Measurements from ENCODE around the gene ASIC4.

DNA sequence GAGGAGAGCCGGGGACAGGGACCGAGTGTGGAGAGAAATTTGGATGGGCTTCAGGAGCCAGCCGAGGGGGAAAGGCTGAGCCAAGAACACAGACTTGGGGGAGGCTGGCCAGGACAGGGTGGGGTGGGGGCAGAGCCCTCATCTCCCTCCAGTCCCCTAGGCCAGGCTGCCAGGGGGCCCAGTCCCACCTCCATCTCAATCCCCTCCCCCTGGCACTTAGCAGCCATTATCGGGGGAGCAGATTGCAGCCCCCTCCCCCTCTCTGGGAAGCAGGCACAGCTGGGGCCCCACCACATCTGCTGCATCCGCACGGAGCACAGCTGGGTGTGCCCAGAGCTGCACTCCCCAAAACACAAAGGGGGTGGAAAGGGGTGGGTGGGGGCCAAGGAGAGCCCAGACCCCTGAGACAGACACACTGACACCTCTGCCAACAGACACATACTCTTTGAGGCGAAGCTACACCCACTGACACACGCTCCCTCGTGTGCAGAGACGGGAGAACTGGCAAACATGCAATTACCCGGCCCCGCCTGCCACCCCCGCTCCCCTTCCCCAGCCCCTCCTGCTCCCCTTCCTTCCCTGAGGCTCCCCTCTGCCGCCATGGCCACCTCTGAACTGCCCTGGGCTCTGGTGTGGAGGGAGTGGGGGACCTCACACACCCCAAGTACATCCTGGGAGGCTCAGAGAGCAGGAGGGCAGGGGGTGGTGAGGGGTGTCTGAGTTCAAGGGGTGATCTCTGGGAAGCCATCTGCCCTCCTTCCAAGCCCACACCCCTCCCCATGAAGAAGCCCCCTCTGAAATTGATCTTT, 5.1 kb upstream of the ASIC4 start:
- TF ChIP-seq, protein P1, sequence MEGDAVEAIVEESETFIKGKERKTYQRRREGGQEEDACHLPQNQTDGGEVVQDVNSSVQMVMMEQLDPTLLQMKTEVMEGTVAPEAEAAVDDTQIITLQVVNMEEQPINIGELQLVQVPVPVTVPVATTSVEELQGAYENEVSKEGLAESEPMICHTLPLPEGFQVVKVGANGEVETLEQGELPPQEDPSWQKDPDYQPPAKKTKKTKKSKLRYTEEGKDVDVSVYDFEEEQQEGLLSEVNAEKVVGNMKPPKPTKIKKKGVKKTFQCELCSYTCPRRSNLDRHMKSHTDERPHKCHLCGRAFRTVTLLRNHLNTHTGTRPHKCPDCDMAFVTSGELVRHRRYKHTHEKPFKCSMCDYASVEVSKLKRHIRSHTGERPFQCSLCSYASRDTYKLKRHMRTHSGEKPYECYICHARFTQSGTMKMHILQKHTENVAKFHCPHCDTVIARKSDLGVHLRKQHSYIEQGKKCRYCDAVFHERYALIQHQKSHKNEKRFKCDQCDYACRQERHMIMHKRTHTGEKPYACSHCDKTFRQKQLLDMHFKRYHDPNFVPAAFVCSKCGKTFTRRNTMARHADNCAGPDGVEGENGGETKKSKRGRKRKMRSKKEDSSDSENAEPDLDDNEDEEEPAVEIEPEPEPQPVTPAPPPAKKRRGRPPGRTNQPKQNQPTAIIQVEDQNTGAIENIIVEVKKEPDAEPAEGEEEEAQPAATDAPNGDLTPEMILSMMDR (conservative IDR thresholded peaks at IDR 0.05; ENCODE audit: low read depth in 2 of 2) = no peak
- 0 out of 2 replicates have a peak, but pooled peaks have one; percentile 9 for TF ChIP-seq POLR2AphosphoS5 (IDR thresholded peaks at IDR 0.05; ENCODE audit: low read depth)
- TF ChIP-seq CREB1 (CRISPR knock-in tag; IDR thresholded peaks at IDR 0.05; ENCODE audit: low read depth) = no peak
- no peak for TF ChIP-seq EZH2phosphoT487 (IDR thresholded peaks at IDR 0.05; ENCODE audit: unreplicated experiment)
- TF ChIP-seq EZH2 (IDR thresholded peaks at IDR 0.05; ENCODE audit: low read depth, unreplicated experiment) = no peak
- TF ChIP-seq, protein P2, sequence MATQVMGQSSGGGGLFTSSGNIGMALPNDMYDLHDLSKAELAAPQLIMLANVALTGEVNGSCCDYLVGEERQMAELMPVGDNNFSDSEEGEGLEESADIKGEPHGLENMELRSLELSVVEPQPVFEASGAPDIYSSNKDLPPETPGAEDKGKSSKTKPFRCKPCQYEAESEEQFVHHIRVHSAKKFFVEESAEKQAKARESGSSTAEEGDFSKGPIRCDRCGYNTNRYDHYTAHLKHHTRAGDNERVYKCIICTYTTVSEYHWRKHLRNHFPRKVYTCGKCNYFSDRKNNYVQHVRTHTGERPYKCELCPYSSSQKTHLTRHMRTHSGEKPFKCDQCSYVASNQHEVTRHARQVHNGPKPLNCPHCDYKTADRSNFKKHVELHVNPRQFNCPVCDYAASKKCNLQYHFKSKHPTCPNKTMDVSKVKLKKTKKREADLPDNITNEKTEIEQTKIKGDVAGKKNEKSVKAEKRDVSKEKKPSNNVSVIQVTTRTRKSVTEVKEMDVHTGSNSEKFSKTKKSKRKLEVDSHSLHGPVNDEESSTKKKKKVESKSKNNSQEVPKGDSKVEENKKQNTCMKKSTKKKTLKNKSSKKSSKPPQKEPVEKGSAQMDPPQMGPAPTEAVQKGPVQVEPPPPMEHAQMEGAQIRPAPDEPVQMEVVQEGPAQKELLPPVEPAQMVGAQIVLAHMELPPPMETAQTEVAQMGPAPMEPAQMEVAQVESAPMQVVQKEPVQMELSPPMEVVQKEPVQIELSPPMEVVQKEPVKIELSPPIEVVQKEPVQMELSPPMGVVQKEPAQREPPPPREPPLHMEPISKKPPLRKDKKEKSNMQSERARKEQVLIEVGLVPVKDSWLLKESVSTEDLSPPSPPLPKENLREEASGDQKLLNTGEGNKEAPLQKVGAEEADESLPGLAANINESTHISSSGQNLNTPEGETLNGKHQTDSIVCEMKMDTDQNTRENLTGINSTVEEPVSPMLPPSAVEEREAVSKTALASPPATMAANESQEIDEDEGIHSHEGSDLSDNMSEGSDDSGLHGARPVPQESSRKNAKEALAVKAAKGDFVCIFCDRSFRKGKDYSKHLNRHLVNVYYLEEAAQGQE (IDR thresholded peaks at IDR 0.05; ENCODE audit: unreplicated experiment) = no peak
- no peak for TF ChIP-seq ZNF114 (CRISPR knock-in tag; IDR thresholded peaks at IDR 0.05)
- no peak for TF ChIP-seq JUNB (IDR thresholded peaks at IDR 0.05; ENCODE audit: unreplicated experiment)
- no peak for TF ChIP-seq ZNF331 (CRISPR knock-in tag; IDR thresholded peaks at IDR 0.05; ENCODE audit: low read depth)
- TF ChIP-seq, protein P3, sequence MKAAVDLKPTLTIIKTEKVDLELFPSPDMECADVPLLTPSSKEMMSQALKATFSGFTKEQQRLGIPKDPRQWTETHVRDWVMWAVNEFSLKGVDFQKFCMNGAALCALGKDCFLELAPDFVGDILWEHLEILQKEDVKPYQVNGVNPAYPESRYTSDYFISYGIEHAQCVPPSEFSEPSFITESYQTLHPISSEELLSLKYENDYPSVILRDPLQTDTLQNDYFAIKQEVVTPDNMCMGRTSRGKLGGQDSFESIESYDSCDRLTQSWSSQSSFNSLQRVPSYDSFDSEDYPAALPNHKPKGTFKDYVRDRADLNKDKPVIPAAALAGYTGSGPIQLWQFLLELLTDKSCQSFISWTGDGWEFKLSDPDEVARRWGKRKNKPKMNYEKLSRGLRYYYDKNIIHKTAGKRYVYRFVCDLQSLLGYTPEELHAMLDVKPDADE (IDR thresholded peaks at IDR 0.05) = no peak
- TF ChIP-seq NANOG (IDR thresholded peaks at IDR 0.05; ENCODE audit: borderline replicate concordance) = no peak
- TF ChIP-seq STAT1 (IDR thresholded peaks at IDR 0.05; ENCODE audit: unreplicated experiment) = no peak
